Tibial nerve (tissue), 4 donors: ENCODE measurements around the gene TNFRSF18.

Experiments
- EP300 ChIP-seq, 2 donors: sonication (generic); formaldehyde crosslinking; IDR thresholded peaks; one replicate each; pipeline ENCODE4 v1.6.1; 2017; ENCODE audit warnings: antibody characterized with exemption in 2 of 2, mild to moderate bottlenecking in 1 of 2
- POLR2A ChIP-seq, 2 donors: fragments of 450-650 bp; IDR thresholded peaks; one replicate each; pipeline ENCODE4 v1.6.1; 2017; ENCODE audit warnings: antibody characterized with exemption in 2 of 2, mild to moderate bottlenecking in 2 of 2, moderate library complexity in 2 of 2
- TF ChIP-seq, protein P1 (sequence below), 5 experiments: fragments of 200-600 bp in 3 of 5; fragments of 450-650 bp in 2 of 5; sonication (generic) in 3 of 5; IDR thresholded peaks; one replicate each; pipeline ENCODE4 v1.5.1; 2016 to 2019; ENCODE audit warnings: antibody characterized with exemption in 5 of 5, mild to moderate bottlenecking in 3 of 5, moderate library complexity in 2 of 5

DNA sequence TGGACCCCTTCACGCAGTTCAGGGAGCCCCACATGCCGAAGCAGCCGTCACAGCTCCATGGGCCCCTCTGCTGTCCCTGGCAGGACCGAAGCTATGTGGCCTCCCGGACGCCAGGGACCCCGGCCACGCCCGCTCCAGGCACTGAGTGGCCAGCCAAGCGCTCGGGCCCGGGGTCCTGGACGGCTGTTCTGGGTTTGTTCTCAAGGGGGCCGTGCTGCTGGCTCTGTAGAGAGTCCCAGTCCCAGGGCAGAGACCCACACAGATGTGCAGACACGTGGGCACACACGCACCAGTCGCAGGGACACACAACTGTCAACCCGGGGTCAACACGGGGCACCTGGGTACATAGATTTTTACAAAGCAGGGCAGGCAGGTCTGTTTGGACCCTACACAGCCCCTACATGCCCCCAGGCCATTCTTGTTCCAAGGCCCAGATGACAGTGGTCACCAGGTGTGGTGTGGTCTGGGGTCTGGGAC is 32.3 kb upstream of the TNFRSF18 start:
- no peak for TF ChIP-seq POLR2A (IDR thresholded peaks at IDR 0.05)
- TF ChIP-seq, protein P1, sequence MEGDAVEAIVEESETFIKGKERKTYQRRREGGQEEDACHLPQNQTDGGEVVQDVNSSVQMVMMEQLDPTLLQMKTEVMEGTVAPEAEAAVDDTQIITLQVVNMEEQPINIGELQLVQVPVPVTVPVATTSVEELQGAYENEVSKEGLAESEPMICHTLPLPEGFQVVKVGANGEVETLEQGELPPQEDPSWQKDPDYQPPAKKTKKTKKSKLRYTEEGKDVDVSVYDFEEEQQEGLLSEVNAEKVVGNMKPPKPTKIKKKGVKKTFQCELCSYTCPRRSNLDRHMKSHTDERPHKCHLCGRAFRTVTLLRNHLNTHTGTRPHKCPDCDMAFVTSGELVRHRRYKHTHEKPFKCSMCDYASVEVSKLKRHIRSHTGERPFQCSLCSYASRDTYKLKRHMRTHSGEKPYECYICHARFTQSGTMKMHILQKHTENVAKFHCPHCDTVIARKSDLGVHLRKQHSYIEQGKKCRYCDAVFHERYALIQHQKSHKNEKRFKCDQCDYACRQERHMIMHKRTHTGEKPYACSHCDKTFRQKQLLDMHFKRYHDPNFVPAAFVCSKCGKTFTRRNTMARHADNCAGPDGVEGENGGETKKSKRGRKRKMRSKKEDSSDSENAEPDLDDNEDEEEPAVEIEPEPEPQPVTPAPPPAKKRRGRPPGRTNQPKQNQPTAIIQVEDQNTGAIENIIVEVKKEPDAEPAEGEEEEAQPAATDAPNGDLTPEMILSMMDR (IDR thresholded peaks at IDR 0.05) = no peak
- TF ChIP-seq EP300 (IDR thresholded peaks at IDR 0.05) = no peak
